ENCODE results near the gene PLPPR1.

DNA sequence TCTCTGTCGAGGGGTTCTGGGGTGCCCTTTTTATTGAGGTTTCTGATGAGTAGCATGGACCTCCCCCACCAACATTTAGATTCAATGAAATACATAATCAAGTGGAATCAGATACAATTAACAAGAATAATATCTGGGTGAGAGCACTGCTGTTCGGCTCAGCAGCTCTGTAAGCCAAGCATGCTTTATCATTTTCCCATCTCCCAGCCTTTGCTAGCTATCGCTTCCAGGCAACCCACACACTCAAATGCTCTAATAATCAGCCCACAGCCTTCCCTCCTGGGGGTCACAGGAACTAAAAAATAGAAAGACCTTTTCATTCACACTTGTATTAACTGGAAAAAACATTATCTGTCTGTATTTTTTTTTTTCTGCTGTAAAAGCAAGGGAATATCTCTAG lies 8.9 kb downstream of the PLPPR1 start:
- TF ChIP-seq EZH2 (IDR thresholded peaks at IDR 0.05; ENCODE audit: borderline replicate concordance, low read length) (no peak), CTCF (IDR thresholded peaks at IDR 0.05; ENCODE audit: low read length) (no peak)

Data from OCI-LY1 (cell line).